GM12875 (cell line): ENCODE data around the gene ECSCR.
"Not testable (repeated sequence)": the region's sequence is repeated elsewhere in the genome, so short reads cannot be mapped to it uniquely, and the experiment has no call there.

Source experiments
- H3K4me3 ChIP-seq: one replicate; pipeline ENCODE4 v1.5.1; 2011; ENCODE audit warnings: low read depth, low read length, control low read depth
- CTCF ChIP-seq: IDR thresholded peaks from 2 replicates; pipeline ENCODE4 v1.5.1; 2011; ENCODE audit warnings: low read depth, mild to moderate bottlenecking, control low read depth, inconsistent platforms, low read length, moderate library complexity, borderline replicate concordance; ENCODE audit not compliant: insufficient read depth

The ECSCR gene

GRCh38 chr5:139414581-139415130 lies 47.9 kb downstream of the ECSCR start:
- no peak for TF ChIP-seq CTCF
- H3K4me3 ChIP-seq = no peak overlapping the region

- no peak overlapping the region for H3K4me3 ChIP-seq
- TF ChIP-seq CTCF = no peak
These were observed 48.6 kb downstream of the ECSCR start for GRCh38 chr5:139413963-139414362.

- H3K4me3 ChIP-seq = no peak overlapping the region
- no peak for TF ChIP-seq CTCF
These were observed 49.4 kb downstream of the ECSCR start for GRCh38 chr5:139413153-139413552.

GRCh38 chr5:139410993-139411828 lies 51.3 kb downstream of the ECSCR start:
- TF ChIP-seq CTCF = no peak
- H3K4me3 ChIP-seq = no peak overlapping the region

GRCh38 chr5:139410121-139410992 lies 52.2 kb downstream of the ECSCR start:
- no peak for TF ChIP-seq CTCF
- no peak overlapping the region for H3K4me3 ChIP-seq

- H3K4me3 ChIP-seq = not testable (repeated sequence)
These were observed 53.4 kb downstream of the ECSCR start for GRCh38 chr5:139409116-139409515.

- no peak for TF ChIP-seq CTCF
- H3K4me3 ChIP-seq = no peak overlapping the region
These were observed 54.4 kb downstream of the ECSCR start for GRCh38 chr5:139408191-139408590.
